Natural killer cell (primary cell): ENCODE data around the gene HUNK. TPM values are rescaled to one million over a fixed set of nuclear protein-coding genes. Genes with fewer than 3 reads are reported as not detected.

Source experiments
- ATAC-seq, 3 donors: fragments of 150-1000 bp in 2 of 3; fragments of 200-7000 bp in 1 of 3; cut with Tn5 transposase; 1 replicate in 1 of 3; 2 replicates in 2 of 3; pipeline ENCODE4 v1.10.0; 2021; ENCODE audit warnings: mild to moderate bottlenecking in 2 of 3, moderate library complexity in 2 of 3
- DNase-seq, 2 donors: peaks; one replicate each; pipeline versions ENCODE4 v3.0.0 to v3.0.0-alpha.2; 2013 to 2021; ENCODE audit warnings: mixed read lengths in 1 of 2
- H3K27ac ChIP-seq: one replicate; pipeline ENCODE4 v1.5.1; 2013; ENCODE audit warnings: mild to moderate bottlenecking, low read length
- H3K27me3 ChIP-seq: one replicate; pipeline ENCODE4 v1.6.1; 2013; ENCODE audit warnings: low read length; ENCODE audit not compliant: control insufficient read depth, insufficient read depth
- H3K36me3 ChIP-seq: one replicate; pipeline ENCODE4 v1.6.1; 2013; ENCODE audit warnings: low read length; ENCODE audit not compliant: control insufficient read depth, insufficient read depth
- H3K4me1 ChIP-seq: one replicate; pipeline ENCODE4 v1.6.1; 2013; ENCODE audit warnings: low read length; ENCODE audit not compliant: control insufficient read depth, insufficient read depth
- H3K4me3 ChIP-seq: one replicate; pipeline ENCODE4 v1.5.1; 2013; ENCODE audit warnings: low read length
- H3K9me3 ChIP-seq: one replicate; pipeline ENCODE4 v1.6.1; 2013; ENCODE audit warnings: low read length; ENCODE audit not compliant: control insufficient read depth, insufficient read depth
- H3K27ac Mint-ChIP-seq, 2 donors: one replicate each; pipeline ENCODE4 v1.8.0; 2022; ENCODE audit warnings: mild to moderate bottlenecking in 2 of 2, mixed read lengths in 2 of 2, moderate library complexity in 1 of 2
- H3K27me3 Mint-ChIP-seq, 2 donors: one replicate each; pipeline ENCODE4 v1.8.0; 2022; ENCODE audit warnings: low read depth in 2 of 2, mixed read lengths in 2 of 2
- H3K36me3 Mint-ChIP-seq: one replicate; pipeline ENCODE4 v1.8.0; 2022; ENCODE audit warnings: mixed read lengths
- H3K4me1 Mint-ChIP-seq, 2 donors: one replicate each; pipeline ENCODE4 v1.8.0; 2022; ENCODE audit warnings: mixed read lengths in 2 of 2
- H3K4me3 Mint-ChIP-seq: one replicate; pipeline ENCODE4 v1.8.0; 2022; ENCODE audit warnings: mild to moderate bottlenecking, moderate library complexity, mixed read lengths
- H3K9me3 Mint-ChIP-seq, 2 donors: one replicate each; pipeline ENCODE4 v1.8.0; 2022; ENCODE audit warnings: mixed read lengths in 2 of 2
- CTCF ChIP-seq: fragments of 200-600 bp; IDR thresholded peaks from one replicate; pipeline ENCODE4 v1.8.0; 2022; ENCODE audit warnings: antibody characterized with exemption
- WGBS: methylation state at CpG from one replicate; pipeline ENCODE4 v1.1.7; 2013; ENCODE audit warnings: missing lambda C conversion rate; ENCODE audit not compliant: insufficient coverage; 5-methylcytosine and 5-hydroxymethylcytosine counted together
- intact Hi-C: fragments of 100-400 bp; cut with micrococcal nuclease; formaldehyde crosslinking; loops from one replicate; pipeline ENCODE4 v1.14.2; 2022
- total RNA-seq, 4 donors: library from RNA; stranded (reverse); fragments of 120-200 nt in 1 of 4; gene quantifications; one replicate each; pipeline versions ENCODE4 v1.2.3 to v1.2.4, GENCODE V29; 2013 to 2022

Gene HUNK
- total RNA-seq, 3 donors from 2014 or later (not counting 1 experiment from before 2014, with no cell fraction given): not detected

- no peak for DNase-seq
- Histone ChIP-seq H3K4me1 (no peaks in the 10 kb centered on the region), H3K9me3 (no peaks in the 10 kb centered on the region), H3K36me3 (no peaks in the 10 kb centered on the region), H3K27ac (no peak overlapping the region), H3K4me3 (no peak overlapping the region), H3K27me3 (no peaks in the 10 kb centered on the region)
- H3K36me3 Mint-ChIP-seq: no peaks in the 10 kb centered on the region
- TF ChIP-seq CTCF: no peak
- H3K4me1 Mint-ChIP-seq: no peaks in the 10 kb centered on the region
- no peak for ATAC-seq
- H3K27ac Mint-ChIP-seq: no peak overlapping the region
- H3K4me3 Mint-ChIP-seq: no peak overlapping the region
- H3K27me3 Mint-ChIP-seq: peaks cover 6 to 8% of the 10 kb centered on the region in 2 donors
- H3K9me3 Mint-ChIP-seq: peaks cover 3 to 5% of the 10 kb centered on the region in 2 donors
- intact Hi-C loops: no loop called here
- WGBS: 90% methylated on average over 13 of the region's 13 CpGs
Observed at GRCh38 chr21:31924548-31924947, 51.7 kb downstream of the HUNK start.

GRCh38 chr21:31926498-31926897 lies 53.7 kb downstream of the HUNK start:
- Mint-ChIP-seq H3K27me3 (peaks cover 7 to 8% of the 10 kb centered on the region in 2 donors), H3K36me3 (no peaks in the 10 kb centered on the region), H3K4me3 (no peak overlapping the region), H3K27ac (no peak overlapping the region), H3K9me3 (peaks cover 3 to 5% of the 10 kb centered on the region in 2 donors), H3K4me1 (no peaks in the 10 kb centered on the region)
- TF ChIP-seq CTCF: no peak
- H3K27ac ChIP-seq: no peak overlapping the region
- no peaks in the 10 kb centered on the region for H3K4me1 ChIP-seq
- H3K9me3 ChIP-seq: no peaks in the 10 kb centered on the region
- DNase-seq: no peak
- H3K27me3 ChIP-seq: no peaks in the 10 kb centered on the region
- intact Hi-C loops: no loop called here
- H3K36me3 ChIP-seq: no peaks in the 10 kb centered on the region
- no peak overlapping the region for H3K4me3 ChIP-seq
- ATAC-seq: no peak
- no CpG with 5 or more reads among the region's 3 CpGs for WGBS

GRCh38 chr21:31927689-31928353 lies 55.0 kb downstream of the HUNK start:
- WGBS: 87% methylated on average over 13 of the region's 13 CpGs
- no peaks in the 10 kb centered on the region for H3K36me3 ChIP-seq
- H3K4me3 Mint-ChIP-seq: no peak overlapping the region
- no peak overlapping the region for H3K4me3 ChIP-seq
- H3K27ac Mint-ChIP-seq: no peak overlapping the region
- no peak for TF ChIP-seq CTCF
- H3K9me3 ChIP-seq: no peaks in the 10 kb centered on the region
- peaks cover 10 to 11% of the 10 kb centered on the region in 2 donors for H3K27me3 Mint-ChIP-seq
- peaks cover 3 to 5% of the 10 kb centered on the region in 2 donors for H3K9me3 Mint-ChIP-seq
- H3K4me1 Mint-ChIP-seq: no peaks in the 10 kb centered on the region
- H3K4me1 ChIP-seq: no peaks in the 10 kb centered on the region
- no peaks in the 10 kb centered on the region for H3K27me3 ChIP-seq
- intact Hi-C loops: no loop called here
- H3K36me3 Mint-ChIP-seq: no peaks in the 10 kb centered on the region
- DNase-seq: no peak
- no peak for ATAC-seq
- H3K27ac ChIP-seq: no peak overlapping the region

GRCh38 chr21:31928656-31929055 lies 55.8 kb downstream of the HUNK start:
- H3K27me3 Mint-ChIP-seq: peaks cover 7% of the 10 kb centered on the region in 2 donors
- no peak overlapping the region for H3K4me3 Mint-ChIP-seq
- no peak overlapping the region for H3K27ac Mint-ChIP-seq
- DNase-seq: no peak
- WGBS: 89% methylated on average over 4 of the region's 4 CpGs
- no peaks in the 10 kb centered on the region for H3K36me3 ChIP-seq
- no peaks in the 10 kb centered on the region for H3K27me3 ChIP-seq
- no peak for ATAC-seq
- no peaks in the 10 kb centered on the region for H3K36me3 Mint-ChIP-seq
- no peaks in the 10 kb centered on the region for H3K9me3 ChIP-seq
- intact Hi-C loops: no loop called here
- TF ChIP-seq CTCF: no peak
- H3K4me1 Mint-ChIP-seq: no peaks in the 10 kb centered on the region
- H3K9me3 Mint-ChIP-seq: peaks cover 3 to 5% of the 10 kb centered on the region in 2 donors
- no peaks in the 10 kb centered on the region for H3K4me1 ChIP-seq
- H3K4me3 ChIP-seq: no peak overlapping the region
- H3K27ac ChIP-seq: no peak overlapping the region
